ENCODE data around the gene SLC23A1.
"Not testable (repeated sequence)": the region's sequence is repeated elsewhere in the genome, so short reads cannot be mapped to it uniquely, and the experiment has no call there.

Gene SLC23A1

DNA sequence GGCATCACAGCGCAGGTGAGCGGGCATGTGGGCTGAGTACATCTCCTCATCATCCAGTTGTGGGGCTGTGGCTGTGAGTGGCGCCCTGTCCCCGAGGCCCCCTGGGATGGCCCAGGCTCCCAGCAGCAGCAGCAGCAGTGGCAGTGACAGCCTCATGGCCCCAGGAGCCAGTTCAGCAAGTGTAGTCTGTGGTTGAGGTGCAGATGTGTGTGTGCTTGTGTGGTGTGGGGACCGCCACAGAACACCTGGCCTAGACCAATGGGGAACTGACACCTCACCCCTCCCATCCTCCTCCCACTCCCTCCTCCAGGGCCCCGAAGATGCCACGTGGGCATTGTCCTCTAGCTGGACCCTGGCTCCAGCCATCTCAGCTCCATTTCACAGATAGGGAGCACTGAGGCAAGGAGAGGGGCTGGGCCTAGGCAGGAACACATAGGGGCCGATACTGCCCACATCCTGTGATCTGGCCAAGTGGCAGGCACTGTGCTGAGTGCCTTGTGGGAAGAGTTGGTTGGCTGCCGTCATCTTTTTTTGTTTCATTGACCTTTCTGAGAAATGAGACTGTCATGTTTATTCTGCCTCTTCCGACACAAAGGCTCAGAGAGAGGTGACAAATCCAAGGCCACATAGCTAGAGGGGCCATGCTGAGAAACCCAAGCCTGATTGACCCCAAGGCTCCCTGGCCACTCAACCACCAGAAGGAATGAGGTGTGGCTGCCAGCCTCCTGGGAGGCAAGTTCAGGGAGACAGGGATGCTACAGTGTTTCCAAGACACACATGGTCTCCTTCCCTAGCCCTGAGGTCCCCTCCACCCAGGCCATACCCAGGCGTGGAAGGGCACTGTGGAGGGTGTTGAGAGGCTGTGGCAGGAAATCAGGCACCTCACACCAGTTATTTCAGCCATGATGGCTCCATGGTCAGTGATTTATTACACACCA, 6.9 kb upstream of the SLC23A1 start, which contains the start of gene MZB1:
Gene MZB1 (minus strand): TSS at position 213 of the 938 bp plus-strand sequence. CDS start 57 bp downstream, at position 156.
- peak; percentile 64 for DNase-seq (ENCODE audit: low read depth)

DNA sequence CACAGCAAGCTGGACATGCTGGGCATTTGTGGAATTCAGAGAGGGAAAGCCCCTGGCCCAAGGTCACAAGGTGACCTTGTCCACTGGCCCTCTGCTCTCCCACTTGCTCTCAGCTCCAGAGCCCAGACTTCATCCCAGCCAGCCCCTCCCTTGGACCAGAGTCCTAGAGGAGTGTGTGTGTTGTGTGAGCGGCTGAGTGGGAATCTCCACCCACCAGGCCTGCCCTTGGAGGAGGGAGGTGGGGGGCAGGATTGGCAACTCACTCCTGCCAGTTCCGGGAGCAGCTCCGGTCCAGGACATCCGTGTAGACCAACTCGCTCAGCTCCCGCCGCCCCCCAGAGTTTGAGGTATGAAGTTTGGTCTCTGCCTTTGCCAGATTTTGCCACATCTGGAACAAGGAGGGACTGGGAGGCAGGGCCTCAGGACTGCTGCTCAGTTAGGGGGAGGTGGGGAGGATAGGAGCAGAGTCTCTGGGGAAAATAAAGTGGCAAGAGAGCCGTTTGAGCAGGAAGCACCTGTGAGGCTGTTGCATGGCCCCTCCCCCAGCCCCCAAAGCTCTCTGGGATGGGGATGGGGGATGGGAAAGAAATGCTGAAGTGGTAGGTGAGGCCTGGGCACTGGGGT, 5.2 kb upstream of the SLC23A1 start:
- no peak for DNase-seq (ENCODE audit: low read depth)

DNA sequence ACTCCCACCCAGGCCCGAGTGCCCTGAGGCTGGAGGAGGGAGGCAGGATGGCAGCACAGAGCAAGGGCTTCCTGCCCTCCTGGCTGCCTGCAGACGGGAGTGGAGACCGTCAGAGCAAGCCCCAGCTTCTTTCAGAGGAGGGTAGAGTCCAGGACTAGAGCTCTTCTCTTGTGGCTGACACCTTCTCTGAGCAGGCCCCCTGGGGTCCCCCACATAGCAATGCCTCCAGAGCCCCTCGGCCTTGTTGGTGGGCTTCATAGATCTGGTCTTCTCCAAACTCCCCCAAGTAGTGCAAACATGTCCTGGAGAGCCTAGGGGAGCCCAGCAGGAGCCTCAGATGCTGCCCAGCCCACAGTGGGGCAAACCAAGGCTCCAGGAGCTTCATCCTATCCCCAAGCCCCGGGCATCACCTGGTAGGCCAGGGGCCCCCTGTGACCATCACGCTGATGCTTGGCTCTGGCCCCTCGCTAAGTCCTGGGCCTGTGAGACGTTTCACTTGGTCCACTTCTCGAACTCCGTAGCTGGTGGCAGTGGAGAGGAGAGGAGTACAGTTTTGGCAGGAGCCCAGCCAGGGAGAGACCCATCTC, 4.6 kb upstream of the SLC23A1 start:
- no peak for DNase-seq (ENCODE audit: low read depth)

DNA sequence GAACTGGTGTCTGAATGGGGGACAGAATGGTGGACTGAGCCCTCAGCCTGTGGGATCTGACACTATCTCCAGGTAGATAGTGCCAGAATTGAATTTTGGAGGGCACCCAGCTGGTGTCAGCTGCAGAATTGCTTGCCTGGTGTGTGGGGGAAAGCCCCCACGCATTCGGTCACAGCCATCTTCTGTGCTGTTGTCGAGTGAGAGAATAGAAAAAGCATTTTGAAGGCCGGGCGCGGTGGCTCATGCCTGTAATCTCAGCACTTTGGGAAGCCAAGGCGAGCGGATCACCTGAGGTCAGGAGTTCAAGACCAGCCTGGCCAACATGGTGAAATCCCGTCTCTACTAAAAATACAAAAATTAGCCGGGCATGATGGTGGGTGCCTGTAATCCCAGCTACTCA, 3.9 kb upstream of the SLC23A1 start:
- DNase-seq (ENCODE audit: low read depth): not testable (repeated sequence)

DNA sequence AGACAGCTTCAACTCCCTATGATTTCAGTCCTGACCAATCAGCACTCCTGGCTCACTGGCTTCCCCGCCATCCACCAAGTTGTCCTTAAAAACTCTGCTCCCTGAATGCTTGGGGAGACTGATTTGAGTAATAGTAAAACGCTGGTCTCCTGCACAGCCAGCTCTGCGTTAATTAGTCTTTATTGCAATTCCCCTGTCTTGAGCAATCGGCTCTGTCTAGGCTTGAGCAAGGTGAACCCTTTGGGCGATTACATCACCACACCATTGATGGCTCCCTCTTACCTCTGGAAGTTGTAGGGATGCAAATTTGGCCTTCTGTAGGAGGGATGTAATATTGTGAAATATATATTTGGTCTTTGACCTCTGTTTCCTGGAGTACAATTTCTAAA, 2.9 kb upstream of the SLC23A1 start:
- no peak for DNase-seq (ENCODE audit: low read depth)

DNA sequence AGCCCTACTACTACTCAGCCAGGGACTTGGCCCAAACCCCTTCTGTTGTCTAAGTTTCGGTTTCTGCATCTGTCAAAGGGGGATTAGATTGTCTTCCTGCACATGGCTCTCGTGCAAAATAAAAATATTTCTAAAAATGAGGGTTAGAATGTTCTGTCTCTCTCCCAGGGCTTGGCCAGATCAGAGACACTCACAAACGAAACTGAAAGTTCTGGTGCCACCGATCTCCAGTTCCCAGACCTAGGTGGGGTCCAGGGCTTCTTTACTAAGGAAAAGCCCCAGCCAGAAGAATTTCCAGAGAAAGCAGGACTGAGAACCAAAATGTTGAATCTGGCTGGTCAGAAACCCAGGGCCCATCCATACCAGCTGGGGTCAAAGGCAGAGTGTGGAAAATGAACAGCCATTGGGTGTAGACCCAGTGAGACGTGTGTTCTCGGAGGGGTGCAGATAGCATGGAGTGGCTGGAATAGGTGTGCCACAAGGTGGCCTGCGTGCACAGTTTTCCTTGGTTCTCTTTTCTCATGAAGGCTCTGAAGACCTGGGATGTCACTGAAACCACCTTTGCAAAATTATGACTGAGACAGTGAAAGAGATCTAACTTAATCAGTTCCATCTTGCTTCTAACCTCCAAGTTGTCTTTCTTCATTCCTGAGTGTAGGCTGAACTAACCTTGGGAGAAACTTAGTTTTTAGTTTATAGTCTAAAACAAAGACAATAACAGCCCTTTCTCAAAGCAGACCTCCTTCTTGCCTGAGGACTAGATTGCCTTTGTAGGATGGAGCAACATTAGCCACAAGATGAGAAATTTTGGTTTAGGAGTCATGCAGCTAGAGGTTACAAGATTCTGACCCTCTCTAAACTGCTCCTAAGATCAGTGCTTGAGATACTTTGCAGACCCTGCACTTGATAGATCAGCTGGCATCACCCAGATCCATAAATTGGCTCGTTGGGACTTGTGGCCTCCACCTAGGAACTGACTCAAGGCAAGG, 2.3 kb upstream of the SLC23A1 start:
- DNase-seq (ENCODE audit: low read depth): no peak

DNA sequence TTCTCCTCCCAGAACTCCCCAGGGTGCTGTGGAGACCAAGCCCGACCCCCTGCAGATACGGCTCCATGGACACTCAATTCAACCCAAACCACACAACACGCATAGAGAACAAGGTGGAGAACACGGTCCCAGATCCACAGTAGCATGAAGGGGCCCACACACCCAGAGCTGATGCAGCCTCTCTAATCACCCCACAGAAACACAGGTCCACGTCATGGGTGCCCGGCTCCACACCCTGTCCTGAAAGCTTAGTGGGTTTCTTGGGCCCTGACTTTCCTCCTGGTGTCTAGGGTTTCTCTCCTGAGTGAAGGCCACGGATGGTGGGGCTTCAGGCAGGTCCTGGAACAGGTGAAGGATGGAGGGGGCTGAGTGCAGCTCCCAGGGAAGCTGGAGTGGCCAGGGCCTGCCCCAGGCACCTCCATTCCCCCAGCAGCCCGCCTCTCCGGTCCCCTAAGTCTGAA, 1.5 kb upstream of the SLC23A1 start:
- DNase-seq (ENCODE audit: low read depth): no peak

DNA sequence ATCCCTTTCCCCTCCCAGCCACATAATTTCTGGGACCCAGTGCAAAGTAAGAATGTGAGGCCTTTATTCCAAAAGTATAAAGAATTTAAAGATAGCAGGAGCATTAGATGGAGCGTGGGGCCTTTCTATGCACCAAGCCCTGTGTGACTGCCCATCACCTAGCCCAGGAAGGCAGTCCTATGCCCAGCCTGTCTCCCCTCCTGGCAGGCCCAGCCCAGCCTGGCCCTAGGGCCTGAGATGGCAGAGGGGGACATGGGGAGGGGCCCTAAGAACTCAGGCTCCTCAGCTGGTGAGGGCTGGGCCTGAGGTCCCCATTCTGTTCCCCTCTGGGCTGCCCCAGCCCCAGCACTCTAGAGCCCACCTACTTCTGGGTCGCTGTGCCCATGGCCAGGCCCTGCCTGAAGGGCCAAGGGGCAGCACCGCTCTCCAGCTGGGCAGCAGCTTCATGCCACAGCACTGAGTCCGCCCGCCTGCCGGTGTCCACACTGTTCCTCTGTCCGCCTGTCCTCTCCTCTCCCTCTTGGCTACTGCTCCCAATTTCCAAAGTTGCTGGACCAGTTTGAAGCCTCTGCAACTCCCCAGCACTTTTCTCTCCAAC, 995 bp upstream of the SLC23A1 start:
- DNase-seq (ENCODE audit: low read depth): no peak

DNA sequence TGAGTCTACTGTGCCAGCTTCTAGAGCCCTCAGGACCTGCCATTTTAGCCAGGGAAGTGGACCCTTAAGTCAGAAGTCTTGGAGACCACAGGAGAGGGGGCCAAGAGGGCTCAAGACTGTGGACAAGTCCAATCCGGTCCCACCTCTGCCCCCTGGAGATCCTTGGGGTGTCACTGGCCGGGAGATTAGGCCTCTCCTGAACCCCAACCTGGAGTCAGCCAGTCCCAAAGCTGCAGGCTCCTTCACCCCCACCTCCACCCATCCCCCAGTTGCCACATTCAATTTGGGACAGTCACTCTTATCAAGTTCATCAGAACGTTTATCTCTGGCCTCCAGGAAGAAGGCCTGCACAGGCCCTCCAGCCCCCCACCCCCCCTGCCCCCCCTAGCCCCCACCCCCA, 290 bp downstream of the SLC23A1 start:
- DNase-seq (ENCODE audit: low read depth): no peak

DNA sequence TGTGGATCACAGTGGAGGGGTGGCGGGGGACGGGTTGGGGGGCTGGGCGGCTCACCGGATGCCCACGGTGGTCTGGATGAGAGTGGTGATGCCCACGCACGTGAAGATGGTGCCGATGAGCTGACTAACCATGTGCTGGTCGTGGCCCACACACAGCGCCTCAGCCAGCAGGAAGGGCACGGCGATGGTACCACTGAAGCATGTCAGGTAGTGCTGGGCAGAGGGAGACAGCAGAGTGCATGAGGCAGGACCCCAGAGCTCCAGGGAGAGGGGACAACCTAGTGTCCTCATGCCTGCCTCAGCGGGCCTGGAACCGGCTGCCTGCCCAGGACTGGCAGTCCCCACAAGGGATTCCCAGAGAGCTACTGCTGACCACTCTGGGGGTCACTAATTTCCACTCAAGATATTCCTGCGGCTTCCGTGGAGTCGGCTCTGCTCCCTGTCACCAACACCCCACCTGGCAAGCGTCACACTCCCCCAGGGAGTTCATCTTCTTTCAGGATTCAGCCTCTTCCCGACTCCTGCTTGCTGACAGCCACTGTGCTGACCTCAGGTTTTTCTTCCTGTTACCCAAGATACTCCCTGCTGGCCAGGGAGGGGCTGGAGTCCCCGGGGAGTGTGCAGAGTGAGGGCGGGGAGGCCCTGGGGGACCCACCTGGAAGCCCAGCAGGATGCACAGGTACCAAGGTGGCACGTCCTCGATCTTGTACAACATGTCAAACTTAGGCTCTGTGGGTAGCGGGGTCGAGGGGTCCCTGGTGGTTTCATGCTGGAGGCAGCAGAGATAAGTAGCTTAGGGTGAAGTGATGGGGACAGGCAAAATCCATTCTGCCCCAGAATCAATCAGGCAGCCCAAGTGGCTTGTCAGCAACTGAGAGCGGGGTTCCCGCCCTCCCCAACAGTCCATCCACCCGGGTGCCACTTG, 998 bp downstream of the SLC23A1 start:
- DNase-seq (ENCODE audit: low read depth): no peak

DNA sequence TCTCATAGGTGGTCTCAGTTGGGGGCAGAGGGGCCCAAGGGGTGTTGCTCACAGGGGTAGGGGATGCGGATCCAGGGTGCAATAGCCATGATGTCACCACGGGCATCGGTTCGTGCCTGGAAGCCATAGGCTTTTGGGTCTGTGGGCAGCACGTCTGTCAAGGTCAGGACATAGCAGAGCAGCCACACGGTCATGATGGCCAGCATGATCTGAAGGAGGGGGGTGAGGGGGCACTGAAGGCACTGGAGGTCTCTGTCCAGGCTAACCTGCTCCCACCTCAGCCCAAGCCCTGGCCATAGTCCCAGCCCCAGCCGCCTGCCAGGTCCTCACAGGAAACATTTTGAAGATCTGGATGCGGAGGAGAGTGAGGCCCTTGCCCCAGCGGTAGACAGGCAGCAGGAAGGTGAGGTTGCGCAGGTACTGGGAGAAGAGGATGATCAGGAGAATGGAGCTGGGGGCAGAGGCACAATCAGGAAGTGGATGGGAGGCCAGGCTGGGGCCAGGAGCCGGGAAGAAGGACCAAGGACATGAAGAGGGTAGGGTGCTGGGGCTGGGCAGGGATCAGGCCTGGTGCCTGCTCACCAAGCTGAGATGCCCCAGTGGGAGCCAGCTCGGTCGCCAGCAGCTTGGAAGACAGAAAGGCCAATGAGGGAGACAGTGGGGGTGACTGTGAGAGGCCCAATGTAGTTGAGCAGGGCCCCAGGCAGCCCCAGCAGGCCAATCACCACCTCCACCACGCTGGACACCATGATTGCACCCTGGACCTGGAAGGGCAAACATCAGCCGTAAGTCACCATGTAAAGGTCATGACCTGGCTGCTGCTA, 3.3 kb downstream of the SLC23A1 start:
- DNase-seq (ENCODE audit: low read depth): no peak

DNA sequence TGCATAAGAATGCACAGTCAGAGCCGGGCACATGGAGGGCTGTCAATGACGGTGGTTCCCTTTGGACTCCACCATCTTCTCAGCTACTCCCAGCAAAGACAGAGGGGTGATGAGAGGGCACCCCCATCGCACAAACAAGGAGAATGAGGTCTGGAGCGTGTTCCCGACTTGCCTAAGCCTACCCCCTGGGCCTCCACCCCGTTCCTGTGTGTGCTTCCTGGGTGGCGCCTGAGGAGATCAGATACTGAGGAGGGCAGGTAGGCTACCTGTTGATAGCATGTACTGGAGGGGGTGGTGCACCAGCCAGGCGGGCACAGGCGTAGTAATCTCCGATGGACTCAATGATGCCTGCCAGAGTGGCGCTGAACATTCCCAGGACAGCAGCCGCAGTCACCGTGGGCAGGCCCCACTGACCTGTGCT, 4.1 kb downstream of the SLC23A1 start:
- DNase-seq (ENCODE audit: low read depth): no peak

DNA sequence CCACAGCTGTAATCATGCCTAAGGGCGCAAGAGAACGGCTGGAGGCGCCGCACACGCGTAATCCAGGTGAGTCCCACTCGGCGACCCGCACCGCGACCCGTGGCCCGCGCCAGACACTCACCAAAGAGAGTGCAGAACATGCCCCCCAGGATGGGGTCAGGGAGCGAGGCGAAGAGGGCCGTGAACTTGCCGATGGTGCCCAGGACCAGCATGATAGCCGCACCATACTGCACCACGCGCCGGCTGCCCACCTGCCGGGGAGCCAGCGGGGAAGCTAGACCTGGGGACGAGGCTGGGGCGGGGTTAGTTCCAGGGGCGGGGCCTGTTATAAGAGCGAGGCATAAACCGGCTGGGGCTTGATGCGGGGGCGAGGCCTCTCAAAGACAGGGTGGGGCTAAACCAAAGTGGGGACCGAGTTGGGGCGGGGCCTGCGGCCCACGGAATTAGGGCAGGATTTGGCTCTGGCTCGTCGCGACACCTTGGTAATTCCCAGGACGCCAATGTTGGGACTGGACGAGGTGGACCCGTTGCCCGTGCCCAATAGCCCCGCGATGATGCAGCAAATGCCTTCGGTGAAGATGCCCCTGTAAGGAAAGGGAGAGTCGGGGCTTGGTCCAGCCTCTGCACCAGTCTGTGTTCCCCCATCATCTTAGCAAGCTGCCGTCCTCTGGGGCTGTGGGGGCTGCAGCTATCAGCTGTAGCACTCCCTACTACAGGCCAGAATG, 4.8 kb downstream of the SLC23A1 start:
- no peak for DNase-seq (ENCODE audit: low read depth)

DNA sequence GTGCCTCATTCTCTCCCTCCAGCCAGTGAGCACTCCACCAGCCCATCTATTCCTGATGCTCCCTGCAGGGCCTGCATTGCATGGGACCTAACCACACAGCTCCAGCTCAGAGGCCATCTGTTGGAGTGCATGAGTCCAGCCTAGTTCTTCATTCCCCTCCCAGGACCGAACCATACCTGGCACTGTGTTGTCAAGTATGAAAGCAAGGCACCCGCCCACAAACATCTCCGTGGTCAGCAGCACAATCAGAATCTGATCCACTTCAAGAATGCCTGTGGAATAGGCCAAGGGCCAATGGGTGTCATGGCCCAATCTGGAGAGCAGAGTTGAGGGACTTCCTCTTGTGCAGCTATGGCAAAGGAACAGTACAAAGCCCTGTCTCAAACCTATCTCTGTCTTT, 5.9 kb downstream of the SLC23A1 start:
- no peak for DNase-seq (ENCODE audit: low read depth)

DNA sequence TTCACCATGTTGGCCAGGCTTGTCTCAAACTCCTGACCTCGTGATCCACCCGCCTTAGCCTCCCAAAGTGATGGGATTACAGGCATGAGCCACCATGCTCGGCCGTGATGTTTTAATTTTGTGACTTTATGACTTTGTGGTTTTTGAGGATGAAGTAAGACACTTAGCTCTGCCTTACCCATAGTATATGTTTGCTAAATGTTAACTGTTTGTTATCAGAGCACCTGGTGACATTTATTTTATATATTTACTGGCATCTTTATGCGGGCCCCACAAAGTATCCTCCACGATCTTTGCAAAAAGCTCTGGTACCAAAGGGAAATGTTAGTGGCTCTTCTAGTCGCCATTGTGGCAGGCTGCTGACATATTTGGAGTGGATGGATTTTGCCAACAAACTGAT, 6.7 kb downstream of the SLC23A1 start:
- no peak for DNase-seq (ENCODE audit: low read depth)

DNA sequence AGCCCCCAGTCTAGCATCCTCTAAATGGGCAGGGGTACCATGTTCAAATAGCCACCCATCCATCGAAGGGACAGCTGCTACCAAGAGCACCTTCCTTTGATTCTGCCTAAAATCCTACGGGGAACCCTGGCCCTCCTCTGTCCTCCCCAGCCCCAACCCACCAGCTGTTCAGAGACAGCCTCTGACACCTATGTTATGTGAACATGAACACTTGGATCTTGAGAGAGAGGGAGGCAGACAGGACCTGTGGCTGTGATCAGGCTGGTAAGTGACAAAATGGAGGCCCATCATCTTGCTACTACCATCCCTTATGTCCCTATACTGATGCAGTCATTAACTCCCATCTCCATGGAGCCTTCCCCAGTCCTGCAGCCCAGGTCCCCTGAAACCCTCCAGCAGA, 8.2 kb downstream of the SLC23A1 start:
- no peak for DNase-seq (ENCODE audit: low read depth)

DNA sequence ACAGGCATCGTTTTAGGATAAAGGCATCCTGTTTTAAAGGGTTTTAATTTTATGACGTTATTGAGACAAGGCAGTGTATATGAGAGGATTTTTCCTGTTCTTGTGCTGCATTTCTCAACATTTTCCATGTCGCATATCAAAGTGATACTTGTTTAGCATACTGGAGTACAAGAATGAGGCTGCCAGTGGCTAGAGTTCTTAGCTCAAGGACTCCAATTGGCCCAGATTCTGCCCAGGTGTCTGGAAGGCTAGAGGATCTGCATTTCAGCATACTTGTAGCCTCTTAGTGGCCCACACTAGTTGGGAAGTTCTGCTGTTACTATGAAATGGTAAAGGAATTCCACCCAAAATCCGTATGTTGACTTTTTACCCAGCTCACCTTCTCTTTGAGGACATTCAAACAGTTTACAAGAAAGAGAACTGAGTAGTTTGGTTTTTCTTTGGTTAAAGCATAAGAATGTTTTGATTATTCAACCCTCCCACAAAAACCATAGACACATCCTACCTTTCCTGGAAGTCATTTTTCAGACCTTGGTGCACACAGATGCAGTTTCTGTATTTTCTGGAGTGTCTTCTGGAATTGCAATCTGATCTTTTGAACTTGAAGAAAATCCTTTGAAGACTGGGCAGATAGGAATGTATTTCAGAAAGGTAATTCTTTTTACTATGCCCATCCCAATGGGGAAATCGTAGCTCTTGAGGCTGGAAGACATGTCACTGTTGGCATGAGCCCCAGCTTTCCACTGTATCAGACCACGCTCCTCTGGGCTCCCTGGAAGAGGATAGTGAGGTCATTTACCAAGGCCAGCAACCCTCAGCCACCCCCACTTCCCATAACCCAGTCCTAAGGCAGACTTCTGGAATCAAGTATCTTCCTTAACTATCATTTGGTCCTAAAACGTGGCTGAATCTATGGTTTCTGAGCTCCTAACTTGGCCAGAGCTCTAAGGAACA, 11.3 kb downstream of the SLC23A1 start:
- no peak for DNase-seq (ENCODE audit: low read depth)

Measured in activated gamma-delta T cell treated with anti-CD3 and anti-CD28 coated beads, Interleukin-2, amount 50 U/mL, for 16 hours (primary cell).